Kidney epithelial cell (primary cell): ENCODE results near the gene PBX4. TPM values are rescaled to one million over a fixed set of nuclear protein-coding genes. Genes with fewer than 3 reads are reported as not detected.
"Not testable (repeated sequence)": the region's sequence is repeated elsewhere in the genome, so short reads cannot be mapped to it uniquely, and the experiment has no call there.

Experiments
- DNase-seq: peaks from one replicate; pipeline ENCODE4 v3.0.0-alpha.2; 2010; ENCODE audit warnings: low read depth
- H3K27me3 ChIP-seq: 2 replicates; pipeline ENCODE4 v1.6.0; 2011; ENCODE audit warnings: low read length; ENCODE audit not compliant: control insufficient read depth, insufficient read depth
- H3K36me3 ChIP-seq: 2 replicates; pipeline ENCODE4 v1.5.1; 2011; ENCODE audit warnings: low read length; ENCODE audit not compliant: control insufficient read depth, insufficient read depth
- H3K4me3 ChIP-seq: 2 replicates; pipeline ENCODE4 v1.5.1; 2011; ENCODE audit warnings: low read depth, mild to moderate bottlenecking, control low read depth, low read length
- CTCF ChIP-seq: IDR thresholded peaks from 2 replicates; pipeline ENCODE4 v1.5.1; 2011; ENCODE audit warnings: mild to moderate bottlenecking, moderate library complexity, low read length, control low read depth, inconsistent platforms; ENCODE audit not compliant: insufficient read depth, poor library complexity, severe bottlenecking
- total RNA-seq: library from RNA; depleted of rRNA; stranded (reverse); fragments of >200 nt; gene quantifications from 2 replicates; pipeline ENCODE4 v1.2.3, GENCODE V29; 2015

PBX4 gene
- total RNA-seq = 0.41 and 1.7 TPM in 2 replicates

- TF ChIP-seq CTCF = no peak
- Histone ChIP-seq H3K36me3 (no peaks in the 10 kb centered on the region), H3K4me3 (peak within 1 kb of the TSS; percentile 44), H3K27me3 (no peaks in the 10 kb centered on the region)
- no peak for DNase-seq
Observed at GRCh38 chr19:19618219-19619051, at the start of gene PBX4. PBX4 (minus strand) TSS chr19:19618687; CDS start chr19:19618629, 58 bp downstream.

GRCh38 chr19:19665420-19665948 lies 47.0 kb upstream of the PBX4 start:
- H3K36me3 ChIP-seq, DNase-seq, H3K4me3 ChIP-seq, H3K27me3 ChIP-seq: not testable (repeated sequence)

GRCh38 chr19:19663256-19664120 lies 45.0 kb upstream of the PBX4 start, which contains the start of gene ATP13A1:
ATP13A1 (minus strand) TSS chr19:19663676; CDS start chr19:19663666, 10 bp downstream.
- no peak for TF ChIP-seq CTCF
- DNase-seq = peak; percentile 86
- no peaks in the 10 kb centered on the region for H3K27me3 ChIP-seq
- H3K36me3 ChIP-seq = no peaks in the 10 kb centered on the region
- H3K4me3 ChIP-seq = peak within 1 kb of the TSS; percentile 99

GRCh38 chr19:19662871-19663255 lies 44.4 kb upstream of the PBX4 start:
- DNase-seq = no peak
- Histone ChIP-seq H3K36me3 (no peaks in the 10 kb centered on the region), H3K27me3 (no peaks in the 10 kb centered on the region), H3K4me3 (peak overlapping the region; percentile 99)
- no peak for TF ChIP-seq CTCF

- H3K36me3 ChIP-seq = no peaks in the 10 kb centered on the region
- no peak for DNase-seq
- H3K27me3 ChIP-seq = no peaks in the 10 kb centered on the region
- TF ChIP-seq CTCF = no peak
- H3K4me3 ChIP-seq = peak overlapping the region; percentile 99
Observed at GRCh38 chr19:19662344-19662743, 43.9 kb upstream of the PBX4 start.
